GM23338 (cell line): ENCODE results near the gene PALLD. TPM values are rescaled to one million over a fixed set of nuclear protein-coding genes. Genes with fewer than 3 reads are reported as not detected.

ENCODE experiments used
- ATAC-seq: fragments of 200-7000 bp; cut with Tn5 transposase; 3 replicates; pipeline ENCODE4 v1.9.1; 2020
- DNase-seq: peaks from one replicate; pipeline ENCODE4 v3.0.0-alpha.2; 2015; ENCODE audit warnings: low spot score
- H2AFZ ChIP-seq: fragments of 200-600 bp; sonication (generic); 2 replicates; pipeline ENCODE4 v1.8.0; 2016; ENCODE audit warnings: antibody characterized with exemption, mild to moderate bottlenecking, moderate library complexity
- H3F3A ChIP-seq: fragments of 200-600 bp; sonication (generic); replicated peaks from 2 replicates; pipeline ENCODE4 v1.8.0; 2017; ENCODE audit warnings: antibody characterized with exemption, mixed run types, low read depth
- H3K27ac ChIP-seq: fragments of 200-600 bp; sonication (generic); 2 replicates; pipeline ENCODE4 v1.6.1; 2016; ENCODE audit warnings: low read depth
- H3K27me3 ChIP-seq: fragments of 200-600 bp; sonication (generic); 2 replicates; pipeline ENCODE4 v1.8.0; 2016; ENCODE audit warnings: mild to moderate bottlenecking, mixed run types, moderate library complexity; ENCODE audit not compliant: insufficient read depth
- H3K36me3 ChIP-seq: fragments of 200-600 bp; sonication (generic); 2 replicates; pipeline ENCODE4 v1.8.0; 2016; ENCODE audit warnings: mild to moderate bottlenecking; ENCODE audit not compliant: insufficient read depth
- H3K4me1 ChIP-seq: fragments of 200-600 bp; sonication (generic); 2 replicates; pipeline ENCODE4 v1.8.0; 2016; ENCODE audit warnings: mild to moderate bottlenecking, moderate library complexity; ENCODE audit not compliant: insufficient read depth
- H3K4me2 ChIP-seq: fragments of 200-600 bp; sonication (generic); 2 replicates; pipeline ENCODE4 v1.7.1; 2017; ENCODE audit warnings: mixed run types
- H3K4me3 ChIP-seq: fragments of 200-600 bp; sonication (generic); 2 replicates; pipeline ENCODE4 v1.6.1; 2016; ENCODE audit warnings: mixed run types
- H3K79me2 ChIP-seq: fragments of 200-600 bp; sonication (generic); replicated peaks from 2 replicates; pipeline ENCODE4 v1.8.0; 2017; ENCODE audit warnings: mild to moderate bottlenecking; ENCODE audit not compliant: insufficient read depth
- H3K9me2 ChIP-seq: fragments of 200-600 bp; sonication (generic); 2 replicates; pipeline ENCODE4 v1.8.0; 2017; ENCODE audit not compliant: insufficient read depth
- H4K20me1 ChIP-seq: fragments of 200-600 bp; sonication (generic); replicated peaks from 2 replicates; pipeline ENCODE4 v1.8.0; 2017; ENCODE audit warnings: mild to moderate bottlenecking; ENCODE audit not compliant: insufficient read depth
- H3K27ac Mint-ChIP-seq: 2 replicates; pipeline ENCODE4 v1.8.0; 2020; ENCODE audit warnings: inconsistent platforms, mild to moderate bottlenecking, moderate library complexity, mixed read lengths
- H3K27me3 Mint-ChIP-seq: 3 replicates; pipeline ENCODE4 v1.8.0; 2022; ENCODE audit warnings: low read depth, mild to moderate bottlenecking, moderate library complexity, mixed read lengths, inconsistent platforms; ENCODE audit not compliant: insufficient read depth, poor library complexity
- H3K36me3 Mint-ChIP-seq: 3 replicates; pipeline ENCODE4 v1.8.0; 2021; ENCODE audit warnings: low read depth, mild to moderate bottlenecking, inconsistent platforms, moderate library complexity, mixed read lengths
- H3K4me1 Mint-ChIP-seq: 3 replicates; pipeline ENCODE4 v1.8.0; 2020; ENCODE audit warnings: mild to moderate bottlenecking, inconsistent platforms, mixed read lengths
- H3K4me3 Mint-ChIP-seq: 3 replicates; pipeline ENCODE4 v1.8.0; 2021; ENCODE audit warnings: moderate library complexity, mild to moderate bottlenecking, inconsistent platforms, mixed read lengths
- H3K9me3 Mint-ChIP-seq: 3 replicates; pipeline ENCODE4 v1.8.0; 2020; ENCODE audit warnings: moderate library complexity, mild to moderate bottlenecking, inconsistent platforms, mixed read lengths
- ETS1 ChIP-seq: IDR thresholded peaks from 2 replicates; pipeline ENCODE4 v1.6.1; 2016; ENCODE audit warnings: antibody characterized with exemption
- EZH2phosphoT487 ChIP-seq: fragments of 200-600 bp; sonication (generic); IDR thresholded peaks from one replicate; pipeline ENCODE4 v1.8.1; 2018; ENCODE audit warnings: antibody characterized with exemption; ENCODE audit not compliant: unreplicated experiment
- JUNB ChIP-seq: IDR thresholded peaks from one replicate; pipeline ENCODE4 v1.6.1; 2016; ENCODE audit warnings: antibody characterized with exemption; ENCODE audit not compliant: unreplicated experiment
- NANOG ChIP-seq: IDR thresholded peaks from 2 replicates; pipeline ENCODE4 v1.6.1; 2016; ENCODE audit warnings: antibody characterized with exemption, borderline replicate concordance
- POLR2AphosphoS5 ChIP-seq: IDR thresholded peaks from 2 replicates; pipeline ENCODE4 v1.6.1; 2016; ENCODE audit warnings: antibody characterized with exemption, low read depth
- STAT1 ChIP-seq: IDR thresholded peaks from one replicate; pipeline ENCODE4 v1.6.1; 2016; ENCODE audit warnings: antibody characterized with exemption; ENCODE audit not compliant: unreplicated experiment
- ZNF114 ChIP-seq: fragments of 250-450 bp; sonication (Bioruptor Pico); IDR thresholded peaks from 2 replicates; pipeline ENCODE4 v1.5.0; 2020; ENCODE audit warnings: mild to moderate bottlenecking, moderate library complexity
- polyA plus RNA-seq: library from polyadenylated mRNA; unstranded; fragments of >200 nt; fragmentation: Nextera tagmentation; extraction: Ambion mirVana; gene quantifications from 2 replicates; pipeline ENCODE4 v1.2.1, GENCODE V29; 2016
- total RNA-seq: library from RNA; depleted of rRNA; stranded (reverse); fragments of >200 nt; shearing (Covaris generic); gene quantifications from 2 replicates; pipeline ENCODE4 v1.2.3, GENCODE V29; 2014
- TF ChIP-seq, protein P1 (sequence below): IDR thresholded peaks from one replicate; pipeline ENCODE4 v1.6.1; 2018; ENCODE audit warnings: antibody characterized with exemption; ENCODE audit not compliant: unreplicated experiment
- TF ChIP-seq, protein P2 (sequence below), 2 experiments: fragments of 200-600 bp in 1 of 2; sonication (generic) in 1 of 2; conservative IDR thresholded peaks; 2 replicates each; pipeline versions ENCODE4 v1.5.1 to v1.6.1; 2016 to 2017; ENCODE audit warnings: antibody characterized with exemption in 2 of 2, low read depth in 2 of 2, mild to moderate bottlenecking in 2 of 2, moderate library complexity in 1 of 2

PALLD gene
- total and polyA plus RNA-seq, 2 experiments from 2014 or later, result 13.1 to 30.2 TPM

DNA sequence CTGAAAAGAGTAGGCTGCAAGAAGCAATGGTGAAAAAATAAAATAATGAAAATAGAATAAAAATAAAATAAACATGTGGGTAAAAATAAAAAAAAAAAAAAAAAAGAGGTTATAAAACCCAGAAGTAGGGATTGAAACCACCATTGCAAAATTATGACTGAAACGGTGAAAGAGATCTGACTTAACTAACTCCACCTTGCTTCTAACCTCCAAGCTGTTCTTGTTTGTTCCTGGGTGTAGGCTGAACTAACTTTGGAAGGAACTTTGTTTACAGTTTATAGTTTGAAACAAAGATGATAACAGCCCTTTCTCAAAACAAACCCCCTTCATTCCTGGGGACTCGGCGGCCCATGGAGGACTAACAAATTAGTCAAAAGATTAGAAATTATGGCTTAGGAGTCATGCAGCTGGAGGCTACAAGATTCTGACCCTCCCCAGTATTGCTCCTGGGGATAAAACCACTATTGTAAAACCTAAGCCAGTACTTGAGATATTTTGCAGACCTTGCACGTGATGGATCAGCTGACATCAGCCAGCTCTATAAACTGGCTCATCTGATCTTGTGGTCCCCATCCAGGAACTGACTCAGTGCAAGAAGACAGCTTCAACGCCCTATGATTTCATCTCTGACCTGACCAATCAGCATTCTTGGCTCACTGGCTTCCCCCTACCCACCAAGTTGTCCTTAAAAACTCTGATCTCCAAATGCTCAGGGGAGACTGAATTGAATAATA, 47.0 kb upstream of the PALLD start (continued):
- TF ChIP-seq, protein P1, sequence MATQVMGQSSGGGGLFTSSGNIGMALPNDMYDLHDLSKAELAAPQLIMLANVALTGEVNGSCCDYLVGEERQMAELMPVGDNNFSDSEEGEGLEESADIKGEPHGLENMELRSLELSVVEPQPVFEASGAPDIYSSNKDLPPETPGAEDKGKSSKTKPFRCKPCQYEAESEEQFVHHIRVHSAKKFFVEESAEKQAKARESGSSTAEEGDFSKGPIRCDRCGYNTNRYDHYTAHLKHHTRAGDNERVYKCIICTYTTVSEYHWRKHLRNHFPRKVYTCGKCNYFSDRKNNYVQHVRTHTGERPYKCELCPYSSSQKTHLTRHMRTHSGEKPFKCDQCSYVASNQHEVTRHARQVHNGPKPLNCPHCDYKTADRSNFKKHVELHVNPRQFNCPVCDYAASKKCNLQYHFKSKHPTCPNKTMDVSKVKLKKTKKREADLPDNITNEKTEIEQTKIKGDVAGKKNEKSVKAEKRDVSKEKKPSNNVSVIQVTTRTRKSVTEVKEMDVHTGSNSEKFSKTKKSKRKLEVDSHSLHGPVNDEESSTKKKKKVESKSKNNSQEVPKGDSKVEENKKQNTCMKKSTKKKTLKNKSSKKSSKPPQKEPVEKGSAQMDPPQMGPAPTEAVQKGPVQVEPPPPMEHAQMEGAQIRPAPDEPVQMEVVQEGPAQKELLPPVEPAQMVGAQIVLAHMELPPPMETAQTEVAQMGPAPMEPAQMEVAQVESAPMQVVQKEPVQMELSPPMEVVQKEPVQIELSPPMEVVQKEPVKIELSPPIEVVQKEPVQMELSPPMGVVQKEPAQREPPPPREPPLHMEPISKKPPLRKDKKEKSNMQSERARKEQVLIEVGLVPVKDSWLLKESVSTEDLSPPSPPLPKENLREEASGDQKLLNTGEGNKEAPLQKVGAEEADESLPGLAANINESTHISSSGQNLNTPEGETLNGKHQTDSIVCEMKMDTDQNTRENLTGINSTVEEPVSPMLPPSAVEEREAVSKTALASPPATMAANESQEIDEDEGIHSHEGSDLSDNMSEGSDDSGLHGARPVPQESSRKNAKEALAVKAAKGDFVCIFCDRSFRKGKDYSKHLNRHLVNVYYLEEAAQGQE, result no peak
- TF ChIP-seq ZNF114 (CRISPR knock-in tag) (no peak), POLR2AphosphoS5 (no peak), JUNB (no peak)
- TF ChIP-seq, protein P2, sequence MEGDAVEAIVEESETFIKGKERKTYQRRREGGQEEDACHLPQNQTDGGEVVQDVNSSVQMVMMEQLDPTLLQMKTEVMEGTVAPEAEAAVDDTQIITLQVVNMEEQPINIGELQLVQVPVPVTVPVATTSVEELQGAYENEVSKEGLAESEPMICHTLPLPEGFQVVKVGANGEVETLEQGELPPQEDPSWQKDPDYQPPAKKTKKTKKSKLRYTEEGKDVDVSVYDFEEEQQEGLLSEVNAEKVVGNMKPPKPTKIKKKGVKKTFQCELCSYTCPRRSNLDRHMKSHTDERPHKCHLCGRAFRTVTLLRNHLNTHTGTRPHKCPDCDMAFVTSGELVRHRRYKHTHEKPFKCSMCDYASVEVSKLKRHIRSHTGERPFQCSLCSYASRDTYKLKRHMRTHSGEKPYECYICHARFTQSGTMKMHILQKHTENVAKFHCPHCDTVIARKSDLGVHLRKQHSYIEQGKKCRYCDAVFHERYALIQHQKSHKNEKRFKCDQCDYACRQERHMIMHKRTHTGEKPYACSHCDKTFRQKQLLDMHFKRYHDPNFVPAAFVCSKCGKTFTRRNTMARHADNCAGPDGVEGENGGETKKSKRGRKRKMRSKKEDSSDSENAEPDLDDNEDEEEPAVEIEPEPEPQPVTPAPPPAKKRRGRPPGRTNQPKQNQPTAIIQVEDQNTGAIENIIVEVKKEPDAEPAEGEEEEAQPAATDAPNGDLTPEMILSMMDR (conservative IDR thresholded peaks at IDR 0.05; ENCODE audit: low read depth in 2 of 2), result no peak

DNA sequence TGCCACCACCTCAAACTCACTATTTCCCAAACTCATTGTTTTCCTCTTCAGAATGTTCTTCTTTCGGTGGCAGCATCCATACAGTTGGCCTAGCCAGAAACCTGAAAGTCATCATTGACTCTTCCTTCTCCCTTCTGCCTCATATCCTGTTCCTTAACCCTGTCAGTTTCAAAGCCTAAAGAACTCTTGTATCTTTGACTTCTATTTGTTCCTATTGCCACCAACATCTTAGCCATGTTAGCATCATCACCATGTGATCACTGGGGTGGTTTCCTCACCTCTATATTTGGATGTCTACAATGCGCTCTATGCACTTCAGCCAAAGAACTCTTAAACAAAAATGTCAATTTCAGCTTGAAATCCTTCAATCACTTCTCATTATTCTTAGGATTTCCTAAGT, 45.5 kb upstream of the PALLD start:
- Mint-ChIP-seq H3K9me3 (peaks cover 3% of the 10 kb centered on the region; the same call in 1 of the 3 replicates), H3K27ac (no peak overlapping the region), H3K27me3 (peaks cover 4% of the 10 kb centered on the region), H3K4me1 (peaks cover 5% of the 10 kb centered on the region; the same call in 2 of the 3 replicates), H3K4me3 (no peak overlapping the region), H3K36me3 (no peaks in the 10 kb centered on the region)
- no peaks in the 10 kb centered on the region for H3K36me3 ChIP-seq
- no peaks in the 10 kb centered on the region for H4K20me1 ChIP-seq
- no peaks in the 10 kb centered on the region for H3K27me3 ChIP-seq
- TF ChIP-seq ETS1 (no peak), JUNB (no peak), NANOG (no peak), STAT1 (no peak), EZH2phosphoT487 (no peak)
- TF ChIP-seq, protein P1, result no peak
- no peak for ATAC-seq
- H3K79me2 ChIP-seq, result no peaks in the 10 kb centered on the region
- no peaks in the 10 kb centered on the region for H3K9me2 ChIP-seq
- DNase-seq, result no peak
- H3K4me3 ChIP-seq, result no peak overlapping the region
- no peak overlapping the region for H2AFZ ChIP-seq
- H3K27ac ChIP-seq, result no peak overlapping the region
- no peaks in the 10 kb centered on the region for H3F3A ChIP-seq
- H3K4me2 ChIP-seq, result no peak overlapping the region
- no peaks in the 10 kb centered on the region for H3K4me1 ChIP-seq
